C1 segment of cervical spinal cord (tissue), 14 donors: ENCODE data around the gene GBX2.
A peak's percentile ranks its signal among the peaks of the same experiment; 100 is the strongest.

ENCODE experiments used
- DNase-seq, 14 donors: peaks; one replicate each; lab custom pipeline; 2025; lab: John Stamatoyannopoulos, UW

GBX2 gene

DNA sequence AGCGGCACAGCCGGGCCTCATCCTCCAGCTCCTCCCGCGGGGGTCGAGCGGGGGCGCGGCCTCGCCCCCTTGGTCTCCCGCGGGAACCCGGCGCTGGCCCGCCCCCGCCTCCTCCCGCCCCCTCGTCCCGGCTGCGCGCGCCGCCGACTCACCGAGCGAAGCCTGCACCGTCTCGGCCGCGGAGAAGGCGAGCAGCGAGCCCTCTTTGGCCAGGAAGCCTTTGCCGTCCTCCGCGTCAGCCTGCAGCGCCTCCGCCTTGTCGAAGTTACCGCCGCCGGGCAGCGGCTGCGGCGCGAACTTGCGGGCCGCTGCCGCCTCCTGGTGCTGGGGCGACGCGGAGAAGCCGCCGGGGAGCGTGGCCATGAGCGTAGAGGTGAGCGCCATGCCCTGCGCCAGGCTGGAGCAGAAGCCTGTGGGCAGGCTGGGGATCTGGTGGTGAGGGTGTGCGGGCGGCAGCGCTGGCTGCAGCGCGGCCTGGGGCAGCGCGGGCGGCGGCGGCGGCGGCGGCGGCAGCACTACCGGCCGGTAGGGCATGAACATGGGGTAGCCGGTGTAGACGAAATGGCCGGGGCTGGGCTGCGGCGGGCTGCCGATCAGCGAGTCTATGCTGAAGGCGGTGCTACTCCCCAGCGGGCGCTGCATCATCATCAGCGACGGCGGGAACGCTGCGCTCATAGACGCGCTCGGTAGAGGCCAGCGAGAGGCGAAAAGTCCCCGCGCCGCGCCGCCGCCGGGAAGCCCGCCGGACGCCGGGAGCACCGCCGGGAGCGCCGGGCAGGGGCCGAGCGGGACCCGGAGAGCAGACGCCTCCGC is 683 bp downstream of the GBX2 start:
- DNase-seq, result peak in 2 of 14 donors; percentile 24 to 33

DNA sequence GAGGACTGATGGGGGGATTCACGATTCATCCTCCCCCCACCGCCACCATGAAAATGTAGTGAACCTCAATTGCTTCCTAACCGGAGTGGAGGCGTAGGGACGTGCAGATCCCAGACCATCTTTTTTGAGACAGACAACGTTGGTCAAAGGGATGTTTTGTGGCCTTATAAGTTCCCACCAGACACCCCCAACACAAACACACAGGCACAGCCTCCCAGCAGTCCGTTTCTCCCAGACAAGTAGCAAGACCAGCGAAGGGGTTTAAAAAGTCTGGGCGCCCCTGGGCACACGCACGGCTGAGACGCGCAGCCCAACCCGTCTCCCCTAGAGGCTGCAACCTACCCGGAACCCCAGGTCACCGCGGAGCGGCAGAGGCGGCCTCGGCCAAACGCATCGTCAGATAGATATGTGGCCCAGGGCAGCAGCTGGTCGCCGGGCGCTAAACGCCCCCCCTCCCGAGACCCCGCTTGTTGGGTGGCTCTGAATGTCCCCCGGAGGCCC is 1.3 kb downstream of the GBX2 start:
- no peak for DNase-seq

DNA sequence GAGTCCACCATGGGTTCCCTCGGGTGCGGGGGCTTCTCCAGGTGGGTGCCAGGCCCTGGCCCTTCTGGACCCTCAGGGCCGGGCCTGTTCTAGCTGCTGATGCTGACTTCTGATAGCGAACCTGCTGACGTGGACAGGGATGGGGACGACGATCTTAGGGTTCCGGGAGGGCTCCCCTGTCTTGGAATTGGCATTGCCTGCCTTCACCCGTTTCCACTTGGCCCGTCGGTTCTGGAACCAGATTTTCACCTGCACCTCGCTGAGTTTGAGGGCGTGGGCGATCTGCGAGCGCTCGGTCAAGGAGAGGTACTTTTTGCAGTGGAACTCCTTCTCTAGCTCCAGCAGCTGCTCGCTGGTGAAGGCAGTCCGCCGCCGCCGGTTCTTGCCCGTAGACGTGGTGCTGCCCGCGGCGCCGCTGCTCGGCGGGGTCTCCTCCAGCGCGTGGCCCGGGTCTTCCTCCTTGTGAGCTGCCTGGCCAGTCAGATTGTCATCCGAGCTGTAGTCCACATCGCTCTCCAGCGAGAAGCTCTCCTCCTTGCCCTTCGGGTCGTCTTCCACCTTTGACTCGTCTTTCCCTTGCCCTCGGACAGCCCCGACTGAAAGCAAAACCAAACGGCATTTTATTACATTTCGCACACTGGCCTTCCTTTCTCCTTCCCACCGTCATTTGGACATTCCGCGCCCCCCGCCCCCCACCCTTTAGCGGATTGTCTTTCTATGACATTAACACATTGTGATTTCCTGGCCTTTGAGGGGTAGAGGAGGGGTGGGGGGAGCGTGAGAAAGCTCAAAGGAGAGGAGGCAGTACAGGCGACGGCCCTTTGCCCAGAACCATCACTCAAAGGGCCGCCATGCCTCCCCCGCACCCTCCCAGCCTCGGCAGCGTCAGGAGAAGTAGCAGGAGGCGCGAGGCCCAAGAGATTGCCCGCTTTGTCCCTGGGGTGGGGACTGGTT is 2.1 kb downstream of the GBX2 start:
- DNase-seq, result no peak

DNA sequence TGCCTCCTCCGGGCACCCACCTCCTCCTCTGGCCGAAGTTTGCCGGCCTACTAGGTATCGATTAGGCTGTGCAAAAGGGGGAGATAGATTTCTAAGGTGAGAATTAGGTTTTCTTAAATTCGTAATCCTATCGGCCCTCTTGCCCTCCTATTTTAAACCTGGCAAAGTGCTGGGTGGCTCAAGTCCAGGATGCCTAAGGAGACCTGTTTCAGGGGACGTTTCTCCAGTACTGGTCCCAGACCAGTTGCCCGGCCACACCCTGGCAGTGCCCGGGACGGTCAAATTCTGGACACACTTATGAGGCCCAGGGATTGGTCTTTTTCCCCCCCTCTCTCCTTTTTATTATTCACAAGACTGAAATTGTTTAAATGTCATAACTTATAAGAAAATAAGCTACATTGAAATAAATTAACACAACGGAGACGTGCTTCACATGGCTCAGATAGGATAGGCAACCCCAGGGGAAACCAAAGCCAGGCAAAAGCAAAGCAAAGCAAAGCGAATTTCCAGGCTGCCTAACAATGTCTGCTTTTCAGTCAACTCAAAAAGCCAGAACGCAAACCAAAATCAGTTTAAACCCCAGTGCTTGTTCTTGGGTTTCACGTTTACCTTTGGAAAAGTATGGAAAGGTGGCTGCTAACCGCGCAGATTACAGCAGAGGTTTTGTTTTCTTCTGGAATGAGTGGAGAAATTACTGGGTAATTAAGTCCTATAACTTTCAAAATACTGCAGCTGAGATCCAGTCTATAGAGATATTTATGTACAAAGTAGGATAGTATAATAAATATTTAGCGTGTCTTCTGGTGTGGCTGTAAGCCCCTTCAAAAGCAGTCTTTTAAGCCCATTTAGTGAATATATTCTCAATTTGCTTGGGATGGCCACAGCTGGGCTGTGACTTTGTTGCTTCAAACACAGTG is 3.0 kb downstream of the GBX2 start:
- no peak for DNase-seq

DNA sequence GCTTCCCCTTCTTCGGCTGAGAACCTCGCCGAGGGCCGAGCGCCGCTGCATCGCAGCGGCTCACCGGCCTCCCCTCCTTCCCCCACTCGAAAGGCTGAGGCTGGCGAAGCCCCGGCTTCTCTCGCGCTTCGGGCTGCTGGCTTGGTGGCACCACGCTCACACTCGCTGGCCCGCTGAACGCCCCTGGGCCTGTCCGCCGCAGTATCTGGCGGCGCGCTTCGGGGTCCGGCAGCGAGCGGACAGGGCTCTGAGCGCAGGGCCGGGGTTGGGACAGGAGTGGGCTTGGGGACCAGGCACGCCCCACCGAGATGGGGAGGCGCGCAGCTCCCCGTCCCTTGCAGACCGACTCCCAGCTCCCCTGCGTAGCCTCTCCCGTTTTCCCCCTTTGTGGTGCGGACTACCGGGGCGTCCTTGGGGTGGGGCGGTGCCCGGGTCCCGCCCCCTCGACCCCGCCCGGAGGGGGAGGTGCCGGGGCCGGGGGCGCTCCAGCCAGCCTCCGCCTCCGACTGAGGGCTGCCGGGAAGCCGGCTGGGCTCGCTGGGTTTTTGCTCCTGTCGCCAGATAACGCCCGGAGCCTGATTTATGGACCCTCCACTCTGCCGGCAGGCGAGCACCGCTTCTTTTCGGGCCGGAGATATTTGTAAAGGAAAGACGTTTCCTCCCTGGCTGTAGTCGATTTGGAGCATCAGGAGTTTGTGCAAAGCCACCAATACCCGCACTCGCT is 3.8 kb downstream of the GBX2 start:
- DNase-seq, result no peak

DNA sequence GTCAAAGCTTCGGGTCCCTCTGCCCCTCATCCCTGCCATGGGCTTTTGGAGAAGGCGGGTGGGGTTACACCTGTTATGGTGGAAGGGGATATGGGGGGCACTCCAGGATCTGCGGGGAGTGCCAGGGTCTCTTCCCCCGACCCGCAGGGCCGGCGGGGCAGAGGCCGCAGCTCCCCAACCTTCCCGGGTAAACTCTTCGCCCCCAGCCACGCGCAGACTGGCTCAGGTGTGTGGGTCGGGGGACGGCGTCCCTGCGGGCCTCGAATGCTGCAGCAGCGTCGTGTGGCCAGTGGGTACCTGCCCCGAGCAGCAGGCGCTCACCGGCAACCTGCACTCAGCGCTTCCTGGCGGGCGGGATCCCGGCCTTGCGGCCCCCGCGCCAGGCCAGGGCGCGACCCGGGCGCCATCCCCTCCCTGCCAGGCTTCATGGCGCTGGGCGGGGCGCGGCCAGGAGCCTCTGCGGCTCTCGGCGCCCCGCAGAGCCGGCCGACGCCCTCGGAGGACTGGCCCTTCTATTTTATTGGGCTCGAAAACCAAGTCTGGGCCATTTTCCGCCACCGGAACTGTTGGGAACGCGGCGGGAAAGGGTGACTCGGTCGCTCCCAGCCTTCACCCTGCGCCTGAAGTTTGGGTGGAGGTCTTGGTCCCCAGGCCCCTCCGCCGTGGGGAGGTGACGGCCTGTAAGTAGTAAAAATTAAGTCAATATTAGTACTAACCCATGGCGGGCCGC is 4.5 kb downstream of the GBX2 start:
- no peak for DNase-seq

DNA sequence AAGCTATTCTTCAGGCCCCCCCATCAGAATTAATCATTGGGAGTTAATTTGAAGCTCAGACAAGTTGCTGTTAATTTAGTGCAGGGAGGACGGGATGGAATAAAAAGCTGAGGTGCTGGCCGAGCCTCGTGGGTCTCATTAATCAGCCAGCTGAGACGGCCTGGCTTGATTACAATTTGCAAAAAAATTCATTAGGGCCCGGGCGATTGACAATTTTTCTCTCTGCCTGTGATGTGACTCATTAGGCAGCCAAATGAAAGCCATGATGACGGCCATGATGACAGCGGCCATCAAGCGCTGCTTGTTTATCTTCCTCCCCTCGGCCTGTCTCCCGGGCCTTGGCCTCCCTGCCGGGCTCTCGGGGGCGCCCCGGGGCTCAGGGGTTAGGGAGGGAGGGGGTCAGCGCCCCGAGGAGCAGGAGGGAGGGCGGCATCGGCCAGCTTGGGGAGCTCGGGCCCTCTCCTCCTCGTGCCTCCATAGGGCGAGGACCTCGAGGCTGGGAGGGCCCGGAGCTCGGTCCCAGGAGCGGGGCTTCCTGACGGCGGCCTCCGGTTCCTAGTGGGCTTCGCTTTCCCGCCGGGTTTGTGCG is 5.2 kb downstream of the GBX2 start:
- DNase-seq, result peak in 1 of 14 donors; percentile 26

DNA sequence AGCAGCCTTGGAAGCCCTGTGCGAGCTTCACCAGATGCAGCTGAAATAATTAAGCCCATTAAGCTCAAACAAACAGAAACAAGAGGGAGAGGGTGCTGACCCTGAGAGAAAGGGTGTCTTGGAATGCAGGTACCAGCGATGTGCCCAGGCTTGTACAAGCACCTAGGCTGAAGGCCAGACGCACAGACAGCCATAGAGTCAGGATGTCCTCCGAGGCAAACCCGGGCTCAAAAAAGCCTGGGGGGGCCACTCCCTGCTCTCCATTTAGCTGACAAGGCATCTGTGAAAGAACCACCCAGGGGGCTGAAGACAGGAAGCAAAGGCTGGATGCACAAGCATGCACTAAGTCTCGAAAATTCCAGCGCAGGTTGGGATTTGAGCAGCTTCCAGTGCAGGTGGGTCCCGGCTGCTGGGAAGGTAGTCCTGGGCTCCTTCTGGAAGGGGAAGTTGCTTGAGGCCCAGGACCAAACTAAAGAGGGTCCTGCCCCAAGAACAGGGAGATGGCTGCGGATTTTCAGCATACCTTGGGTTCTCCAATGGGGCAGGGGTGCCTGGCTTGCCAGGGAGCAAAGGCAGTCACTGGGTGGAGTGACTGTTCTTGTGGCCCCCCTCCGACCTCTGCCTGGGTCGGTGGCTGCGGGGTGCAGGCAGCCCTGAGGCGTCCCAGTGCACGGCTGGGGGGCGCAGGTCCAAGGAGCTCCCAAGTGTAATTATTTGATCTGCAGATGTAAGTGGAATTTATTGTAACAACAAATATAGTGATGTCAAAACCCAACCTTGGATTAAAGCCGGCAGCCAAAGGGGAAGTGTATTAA is 5.9 kb downstream of the GBX2 start:
- no peak for DNase-seq

DNA sequence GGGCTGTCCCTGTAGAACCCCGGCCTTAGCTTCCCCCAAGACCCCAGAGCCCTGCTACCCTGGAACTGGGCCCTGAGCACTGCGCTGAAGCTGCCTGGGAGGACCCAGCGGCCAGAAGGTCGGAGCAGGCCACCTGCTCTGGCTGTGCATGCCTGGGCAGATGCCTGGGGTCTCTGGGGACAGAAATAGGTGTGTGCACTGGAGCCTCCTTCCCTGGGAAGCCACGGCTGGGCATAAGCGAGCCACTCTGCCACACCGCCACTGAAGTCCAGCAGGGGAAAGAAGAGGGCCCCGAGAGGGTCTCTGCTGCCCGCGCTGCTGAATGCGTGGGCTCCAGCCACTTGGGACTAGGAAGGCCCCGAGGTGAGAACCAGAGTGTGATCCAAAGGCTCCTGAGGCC is 6.7 kb downstream of the GBX2 start:
- DNase-seq, result no peak

DNA sequence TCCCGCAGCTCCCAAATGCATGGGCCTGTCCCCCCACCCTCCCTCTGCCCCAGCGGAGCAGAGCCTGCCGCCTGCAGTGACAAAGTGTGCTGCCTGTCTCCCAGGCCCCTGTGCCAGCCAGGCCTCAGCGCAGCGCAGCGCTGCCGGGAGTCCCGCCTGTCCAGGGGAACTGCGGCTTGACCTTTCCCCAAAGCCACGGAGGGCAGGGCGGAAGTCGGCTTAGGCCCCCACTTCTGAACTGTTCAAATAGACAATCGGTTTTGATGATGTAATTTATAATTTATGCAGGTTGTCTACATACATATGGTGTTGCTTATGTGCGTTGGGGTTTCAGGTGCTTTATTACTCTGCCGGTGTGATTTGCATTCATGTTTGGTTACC is 7.1 kb downstream of the GBX2 start:
- no peak for DNase-seq

DNA sequence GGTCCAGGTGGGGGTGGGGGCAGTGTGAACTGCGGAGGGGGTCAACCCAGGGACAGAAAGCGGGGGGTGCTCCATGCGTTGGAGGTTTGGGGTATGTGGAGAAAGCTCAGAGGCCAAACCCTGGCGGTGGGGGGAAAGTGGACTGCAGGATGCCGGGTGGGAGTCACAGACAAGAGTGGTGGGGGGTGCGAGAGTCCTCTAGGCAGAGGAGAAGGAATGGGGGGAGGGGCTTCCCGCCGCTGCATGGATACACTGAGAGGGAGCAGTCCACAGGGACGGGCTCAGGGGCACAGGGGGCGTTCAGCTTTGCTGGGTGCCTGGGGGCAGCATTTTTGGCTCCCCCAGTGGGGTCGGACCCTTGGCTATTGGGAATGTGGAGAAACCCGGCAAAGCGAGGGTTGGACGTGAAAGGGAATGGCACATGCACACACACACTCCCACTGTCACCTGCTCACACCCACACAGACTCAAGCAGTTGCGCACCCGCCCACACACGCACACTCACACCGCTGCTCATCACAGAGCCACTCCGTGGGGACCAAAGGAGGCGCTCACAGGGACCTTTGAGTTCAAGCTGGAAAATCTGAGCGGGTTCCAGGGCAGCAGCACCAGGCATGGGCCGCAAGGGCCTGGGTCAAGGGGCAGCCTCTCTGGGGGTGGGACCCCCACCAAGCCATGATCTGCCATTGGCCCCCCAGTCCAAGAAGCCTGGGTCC is 7.7 kb downstream of the GBX2 start:
- no peak for DNase-seq

DNA sequence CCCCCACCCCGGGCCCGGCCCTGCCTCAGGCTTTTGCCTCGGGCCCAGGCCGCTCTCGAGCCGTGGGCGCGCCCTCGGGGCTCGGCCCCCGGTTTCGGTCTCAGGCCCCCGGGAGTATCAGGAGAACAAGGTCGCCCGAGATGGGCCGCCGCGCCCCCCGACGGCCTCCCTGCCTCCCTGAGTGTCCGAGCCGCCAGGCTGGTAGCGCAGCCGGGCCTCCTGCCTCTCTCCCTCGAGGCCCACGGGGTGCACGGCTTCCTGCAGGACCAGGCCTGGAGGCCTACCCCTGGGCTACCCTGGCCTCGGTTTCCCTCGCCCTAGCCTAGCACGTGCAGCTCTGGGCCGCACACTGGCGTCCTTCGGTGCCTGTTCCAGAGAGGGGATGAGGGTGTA is 8.4 kb downstream of the GBX2 start:
- no peak for DNase-seq

DNA sequence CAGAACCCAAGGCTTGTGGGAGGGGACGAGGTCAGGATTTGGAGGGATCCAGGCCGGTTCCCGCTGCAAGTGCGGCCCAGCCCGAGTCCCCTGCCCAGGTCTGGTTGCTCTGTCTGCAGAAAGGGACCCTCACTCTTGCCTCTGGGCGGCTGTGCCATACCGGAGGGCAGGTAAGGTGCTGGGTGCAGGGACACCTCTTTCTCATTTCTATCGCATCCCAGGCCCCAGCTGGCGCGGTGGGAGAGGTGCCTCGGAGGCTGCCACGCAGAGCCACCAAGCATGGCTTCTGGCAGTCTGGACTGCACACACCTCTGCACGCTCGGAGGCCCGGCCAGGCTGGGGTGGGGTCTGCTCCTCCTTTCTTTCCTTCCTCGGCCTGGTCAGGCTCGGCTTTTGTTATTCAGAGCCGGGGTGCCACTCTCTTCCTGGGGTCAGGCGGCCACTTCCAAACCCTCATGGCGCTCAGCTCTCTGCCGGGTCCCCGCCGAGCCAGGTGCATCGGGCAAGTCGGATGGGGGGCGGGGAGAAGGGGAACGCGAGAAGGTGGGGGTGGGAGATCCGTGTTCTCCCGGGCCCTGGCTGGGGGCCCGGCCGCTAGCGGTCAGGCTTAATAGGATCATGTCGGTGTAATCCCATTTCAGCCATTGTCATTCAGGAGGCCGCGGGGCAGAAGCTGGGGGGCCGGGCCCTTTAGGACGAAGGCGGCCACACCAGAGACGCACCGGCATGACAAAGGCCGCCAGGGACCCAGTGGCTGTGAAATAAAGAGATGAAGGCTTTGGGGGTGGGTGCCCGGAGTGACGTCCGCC is 9.0 kb downstream of the GBX2 start:
- no peak for DNase-seq

DNA sequence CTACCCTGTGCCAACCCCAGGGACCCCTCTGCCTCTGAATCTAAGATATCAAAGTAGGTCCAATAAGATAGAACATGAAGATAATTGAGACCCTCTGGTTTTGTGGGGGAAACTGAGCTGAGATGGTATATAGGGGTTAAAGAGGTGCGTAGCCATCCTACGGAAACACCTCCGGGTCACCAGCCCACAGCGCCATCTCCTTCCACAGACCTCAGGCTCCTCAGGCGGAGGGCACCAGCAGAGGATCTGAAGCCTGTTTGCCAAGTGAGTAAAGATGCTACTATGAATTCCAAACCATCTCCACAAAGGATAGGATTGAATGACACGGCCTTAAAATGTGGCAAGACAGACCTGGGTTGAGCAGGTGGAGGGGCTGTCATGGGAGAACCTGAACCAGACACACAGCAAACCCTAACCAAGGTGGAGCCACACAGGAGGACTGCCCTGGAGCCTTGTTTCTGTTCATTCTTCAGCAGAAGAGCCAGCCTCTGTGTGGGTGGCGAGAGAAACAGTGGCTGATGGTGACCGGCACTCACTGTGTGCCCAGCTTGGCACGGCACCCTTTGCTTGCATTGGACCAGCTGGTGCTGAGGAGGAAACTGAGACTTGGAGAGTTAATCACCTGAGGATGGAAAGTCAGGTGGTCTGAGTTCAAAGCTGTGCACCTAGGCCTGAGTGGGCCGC is 10.2 kb downstream of the GBX2 start:
- DNase-seq, result no peak

DNA sequence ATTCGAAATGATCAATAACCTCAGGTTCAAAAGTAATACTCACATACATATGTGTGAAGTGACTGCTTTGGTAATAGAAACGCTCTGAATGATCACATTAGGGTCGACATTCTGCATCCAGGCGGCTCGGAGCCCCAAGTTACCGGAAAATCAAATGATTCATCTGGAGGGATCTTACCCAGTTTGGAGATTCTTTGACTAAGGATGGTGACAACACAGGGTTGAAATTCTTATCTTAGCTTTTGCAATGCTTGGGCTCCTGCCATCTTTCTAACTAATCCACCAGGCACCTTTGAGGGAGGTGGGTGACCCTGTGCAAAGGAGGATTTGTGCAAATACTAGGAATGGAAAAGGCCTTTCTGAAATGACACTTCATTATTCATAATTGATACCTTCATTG is 10.8 kb downstream of the GBX2 start:
- DNase-seq, result no peak

DNA sequence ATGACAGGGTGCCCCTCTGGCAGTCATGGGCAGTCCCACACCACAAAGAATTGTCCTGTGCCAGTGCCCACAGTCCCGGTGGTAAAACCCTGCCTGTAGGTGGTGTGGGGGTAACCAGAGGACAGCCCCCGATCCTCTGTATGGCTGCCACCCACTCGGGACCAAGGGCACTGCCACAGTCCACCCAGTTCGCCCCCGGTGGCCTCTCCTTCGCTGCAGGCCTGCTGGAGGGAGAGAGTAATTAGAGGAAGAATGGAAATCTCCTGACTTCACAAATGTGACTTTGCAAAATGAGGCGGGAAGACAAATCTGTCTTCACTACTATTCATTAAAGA is 11.4 kb downstream of the GBX2 start:
- DNase-seq, result no peak
